CD4-positive, alpha-beta T cell (primary cell): Measurements from ENCODE around the gene FAM234A. TPM values are rescaled to one million over a fixed set of nuclear protein-coding genes. Genes with fewer than 3 reads are reported as not detected.

Experiments used
- ATAC-seq: fragments of 200-7000 bp; cut with Tn5 transposase; one replicate; pipeline ENCODE4 v1.10.0; 2022; ENCODE audit warnings: mild to moderate bottlenecking; ENCODE audit not compliant: poor library complexity
- CTCF ChIA-PET: fragments of 350-600 bp; sonication (Branson Sonifier 250); formaldehyde crosslinking; loops from one replicate; lab custom pipeline; 2021; ENCODE audit warnings: antibody characterized with exemption, inconsistent platforms; lab: Charles Lee
- POLR2A ChIA-PET: fragments of 350-600 bp; sonication (Branson Sonifier 250); formaldehyde crosslinking; loops from one replicate; lab custom pipeline; 2021; ENCODE audit warnings: antibody characterized with exemption, inconsistent platforms; lab: Charles Lee
- DNase-seq, 14 experiments: peaks; one replicate each; pipeline ENCODE4 v3.0.0-alpha.2; 2013 to 2020; ENCODE audit warnings: mixed read lengths in 2 of 14
- H3K27ac ChIP-seq, 2 donors: one replicate each; pipeline versions ENCODE4 v1.5.1 to v1.7.0; 2013; ENCODE audit warnings: low read length in 2 of 2, low read depth in 1 of 2, mild to moderate bottlenecking in 1 of 2
- H3K27me3 ChIP-seq, 2 experiments: 1 replicate in 1 of 2; 2 replicates in 1 of 2; pipeline versions ENCODE4 v1.6.1 to v1.7.0; 2013; ENCODE audit warnings: low read length in 2 of 2, control low read depth in 1 of 2, mild to moderate bottlenecking in 1 of 2, moderate library complexity in 1 of 2; ENCODE audit not compliant: insufficient read depth in 2 of 2, control insufficient read depth in 1 of 2
- H3K36me3 ChIP-seq: one replicate; pipeline ENCODE4 v1.6.1; 2013; ENCODE audit warnings: low read length, control low read depth; ENCODE audit not compliant: insufficient read depth
- H3K4me1 ChIP-seq: one replicate; pipeline ENCODE4 v1.6.1; 2013; ENCODE audit warnings: low read length, control low read depth; ENCODE audit not compliant: insufficient read depth
- H3K4me3 ChIP-seq: one replicate; pipeline ENCODE4 v1.5.1; 2013; ENCODE audit warnings: mild to moderate bottlenecking, low read length, moderate library complexity
- H3K9me3 ChIP-seq, 2 experiments: 1 replicate in 1 of 2; 2 replicates in 1 of 2; pipeline versions ENCODE4 v1.6.1 to v1.7.0; 2013; ENCODE audit warnings: low read length in 2 of 2, mild to moderate bottlenecking in 2 of 2, control low read depth in 1 of 2, moderate library complexity in 1 of 2; ENCODE audit not compliant: control insufficient read depth in 1 of 2, insufficient read depth in 1 of 2
- H3K27ac Mint-ChIP-seq: one replicate; pipeline ENCODE4 v1.8.0; 2020; ENCODE audit warnings: mixed read lengths
- H3K27me3 Mint-ChIP-seq: one replicate; pipeline ENCODE4 v1.8.0; 2021; ENCODE audit warnings: mixed read lengths
- H3K36me3 Mint-ChIP-seq: one replicate; pipeline ENCODE4 v1.8.0; 2021; ENCODE audit warnings: low read depth, mixed read lengths
- H3K4me1 Mint-ChIP-seq: one replicate; pipeline ENCODE4 v1.8.0; 2021; ENCODE audit warnings: low read depth, mixed read lengths
- H3K4me3 Mint-ChIP-seq: one replicate; pipeline ENCODE4 v1.8.0; 2020; ENCODE audit warnings: mild to moderate bottlenecking, mixed read lengths
- H3K9me3 Mint-ChIP-seq: one replicate; pipeline ENCODE4 v1.8.0; 2020; ENCODE audit warnings: mixed read lengths
- intact Hi-C, 2 experiments: fragments of 100-400 bp; cut with DNase I in 1 of 2; cut with micrococcal nuclease in 1 of 2; formaldehyde crosslinking; loops; one replicate each; pipeline versions ENCODE4 v1.15.1 to v1.9.0; 2023 to 2025; cut with DNase I, micrococcal nuclease
- total RNA-seq, 174 experiments: library from RNA in 2 of 174; stranded (reverse) in 2 of 174; gene quantifications; one replicate each; pipeline ENCODE4 v1.2.3 and lab custom pipeline; 2021 to 2026
- TF ChIP-seq, protein P1 (sequence below): fragments of 200-600 bp; IDR thresholded peaks from one replicate; pipeline ENCODE4 v1.8.0; 2022; ENCODE audit warnings: antibody characterized with exemption, mild to moderate bottlenecking

Gene FAM234A
- total RNA-seq, 2 experiments from 2014 or later = 15.6 to 17.0 TPM

DNA sequence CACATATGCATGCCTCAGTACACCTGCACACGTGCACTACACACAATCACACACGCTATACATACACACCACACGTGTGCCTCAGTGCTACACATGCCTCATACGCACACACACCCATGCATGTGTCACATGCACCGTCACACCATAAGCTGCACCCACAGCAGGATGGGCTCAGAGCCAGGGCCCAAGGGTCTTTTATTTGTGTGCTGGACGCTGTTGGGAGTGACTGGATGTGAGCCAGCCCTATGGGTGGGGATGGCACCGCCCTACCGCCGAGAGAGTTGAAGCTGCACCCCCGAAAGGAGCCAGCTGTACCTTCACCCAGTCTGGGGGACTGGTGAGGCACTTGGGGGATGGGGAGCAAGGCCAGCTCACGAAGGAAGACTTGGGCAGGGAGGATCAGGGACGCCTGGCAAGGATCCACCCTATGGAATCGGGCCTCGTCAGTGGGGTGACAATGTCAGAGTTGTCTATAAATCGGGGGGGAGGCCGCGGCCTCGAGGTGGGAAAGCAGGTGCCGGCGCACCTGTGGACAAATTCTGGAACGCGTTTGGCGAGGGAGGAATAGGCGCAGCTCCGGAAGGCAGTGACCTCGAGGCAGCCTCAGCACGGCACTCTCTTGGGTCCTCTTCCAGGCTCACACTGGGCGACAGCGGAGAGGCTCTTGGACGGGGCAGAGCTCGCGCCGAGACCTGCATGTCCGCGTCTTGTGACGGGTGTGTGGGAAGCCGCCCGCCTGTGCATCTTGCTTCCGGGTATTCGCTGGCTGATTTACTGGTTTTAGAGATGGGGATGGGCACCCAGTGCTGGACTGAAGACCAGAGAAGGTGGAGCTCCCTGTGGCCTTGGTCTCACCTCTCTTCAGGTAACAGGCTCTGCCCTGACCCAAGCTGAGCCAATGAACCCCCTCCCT lies 33.8 kb downstream of the FAM234A start:
- H3K36me3 ChIP-seq = peaks cover 9% of the 10 kb centered on the region
- H3K4me3 Mint-ChIP-seq = no peak overlapping the region
- DNase-seq (no peak), ATAC-seq (no peak)
- TF ChIP-seq, protein P1, sequence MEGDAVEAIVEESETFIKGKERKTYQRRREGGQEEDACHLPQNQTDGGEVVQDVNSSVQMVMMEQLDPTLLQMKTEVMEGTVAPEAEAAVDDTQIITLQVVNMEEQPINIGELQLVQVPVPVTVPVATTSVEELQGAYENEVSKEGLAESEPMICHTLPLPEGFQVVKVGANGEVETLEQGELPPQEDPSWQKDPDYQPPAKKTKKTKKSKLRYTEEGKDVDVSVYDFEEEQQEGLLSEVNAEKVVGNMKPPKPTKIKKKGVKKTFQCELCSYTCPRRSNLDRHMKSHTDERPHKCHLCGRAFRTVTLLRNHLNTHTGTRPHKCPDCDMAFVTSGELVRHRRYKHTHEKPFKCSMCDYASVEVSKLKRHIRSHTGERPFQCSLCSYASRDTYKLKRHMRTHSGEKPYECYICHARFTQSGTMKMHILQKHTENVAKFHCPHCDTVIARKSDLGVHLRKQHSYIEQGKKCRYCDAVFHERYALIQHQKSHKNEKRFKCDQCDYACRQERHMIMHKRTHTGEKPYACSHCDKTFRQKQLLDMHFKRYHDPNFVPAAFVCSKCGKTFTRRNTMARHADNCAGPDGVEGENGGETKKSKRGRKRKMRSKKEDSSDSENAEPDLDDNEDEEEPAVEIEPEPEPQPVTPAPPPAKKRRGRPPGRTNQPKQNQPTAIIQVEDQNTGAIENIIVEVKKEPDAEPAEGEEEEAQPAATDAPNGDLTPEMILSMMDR = no peak
- H3K4me1 ChIP-seq = peaks cover 7% of the 10 kb centered on the region
- H3K27me3 ChIP-seq = no peaks in the 10 kb centered on the region
- no peak overlapping the region for H3K27ac ChIP-seq
- no peak overlapping the region for H3K27ac Mint-ChIP-seq
- peaks cover 7% of the 10 kb centered on the region for H3K36me3 Mint-ChIP-seq
- ChIA-PET POLR2A (interaction anchor here (0.8 kb wide), 1 partner anchor 259 kb away, joined by 3 read pairs; no protein-coding TSS in a partner anchor), CTCF (no interaction called here)
- H3K27me3 Mint-ChIP-seq = peaks cover 5% of the 10 kb centered on the region
- no peak overlapping the region for H3K4me3 ChIP-seq
- no peaks in the 10 kb centered on the region for H3K9me3 Mint-ChIP-seq
- H3K9me3 ChIP-seq = peaks cover 0 to 3% of the 10 kb centered on the region in 2 experiments
- intact Hi-C loops = no loop called here
- no peaks in the 10 kb centered on the region for H3K4me1 Mint-ChIP-seq

DNA sequence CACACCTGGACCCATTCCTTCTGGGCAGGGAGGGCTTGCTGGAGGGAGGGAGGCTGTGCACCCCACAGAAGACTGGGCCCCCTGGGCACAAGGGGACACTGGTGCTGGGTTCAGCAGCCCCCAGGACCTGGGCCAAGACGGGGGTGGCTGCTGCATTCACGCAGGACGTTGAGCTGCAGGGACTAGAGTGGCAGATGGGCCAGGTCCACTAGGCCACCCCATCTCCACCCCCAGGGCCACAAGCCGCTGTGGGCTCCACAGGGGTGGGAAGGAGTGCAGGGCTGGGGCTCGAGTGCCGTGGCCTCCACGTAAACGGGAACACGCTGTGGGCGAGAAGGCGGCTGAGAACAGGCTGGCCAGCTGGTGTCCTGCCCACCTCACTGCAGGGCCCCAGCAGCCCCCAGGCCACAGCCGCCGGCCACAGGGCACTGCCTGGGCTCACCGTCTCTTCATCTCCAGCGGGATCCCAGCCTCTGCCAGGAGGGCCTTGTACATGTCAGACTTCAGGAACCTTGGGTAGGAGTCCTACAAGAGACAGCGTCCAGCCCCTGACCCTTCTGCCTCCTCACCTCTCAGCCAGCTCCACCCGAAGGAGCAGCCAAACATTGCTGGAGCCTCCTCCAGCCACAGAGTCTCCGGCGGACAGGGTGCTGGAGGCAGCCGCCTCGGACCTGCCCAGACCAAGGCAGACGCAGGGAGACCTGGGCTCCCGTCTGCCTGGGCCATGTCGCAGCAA lies 34.6 kb downstream of the FAM234A start:
- ChIA-PET CTCF (no interaction called here), POLR2A (interaction anchor here (0.8 kb wide), 1 partner anchor 258 kb away, joined by 3 read pairs; no protein-coding TSS in a partner anchor)
- TF ChIP-seq, protein P1 = no peak
- Histone ChIP-seq H3K4me3 (no peak overlapping the region), H3K4me1 (peaks cover 7% of the 10 kb centered on the region), H3K27me3 (peaks cover 0 to 2% of the 10 kb centered on the region in 2 experiments), H3K36me3 (peaks cover 2% of the 10 kb centered on the region), H3K27ac (no peak overlapping the region), H3K9me3 (peaks cover 0 to 3% of the 10 kb centered on the region in 2 experiments)
- Mint-ChIP-seq H3K4me1 (no peaks in the 10 kb centered on the region), H3K27me3 (peaks cover 5% of the 10 kb centered on the region), H3K9me3 (no peaks in the 10 kb centered on the region), H3K27ac (no peak overlapping the region), H3K36me3 (peaks cover 7% of the 10 kb centered on the region), H3K4me3 (no peak overlapping the region)
- ATAC-seq = no peak
- intact Hi-C loops = no loop called here
- no peak for DNase-seq

DNA sequence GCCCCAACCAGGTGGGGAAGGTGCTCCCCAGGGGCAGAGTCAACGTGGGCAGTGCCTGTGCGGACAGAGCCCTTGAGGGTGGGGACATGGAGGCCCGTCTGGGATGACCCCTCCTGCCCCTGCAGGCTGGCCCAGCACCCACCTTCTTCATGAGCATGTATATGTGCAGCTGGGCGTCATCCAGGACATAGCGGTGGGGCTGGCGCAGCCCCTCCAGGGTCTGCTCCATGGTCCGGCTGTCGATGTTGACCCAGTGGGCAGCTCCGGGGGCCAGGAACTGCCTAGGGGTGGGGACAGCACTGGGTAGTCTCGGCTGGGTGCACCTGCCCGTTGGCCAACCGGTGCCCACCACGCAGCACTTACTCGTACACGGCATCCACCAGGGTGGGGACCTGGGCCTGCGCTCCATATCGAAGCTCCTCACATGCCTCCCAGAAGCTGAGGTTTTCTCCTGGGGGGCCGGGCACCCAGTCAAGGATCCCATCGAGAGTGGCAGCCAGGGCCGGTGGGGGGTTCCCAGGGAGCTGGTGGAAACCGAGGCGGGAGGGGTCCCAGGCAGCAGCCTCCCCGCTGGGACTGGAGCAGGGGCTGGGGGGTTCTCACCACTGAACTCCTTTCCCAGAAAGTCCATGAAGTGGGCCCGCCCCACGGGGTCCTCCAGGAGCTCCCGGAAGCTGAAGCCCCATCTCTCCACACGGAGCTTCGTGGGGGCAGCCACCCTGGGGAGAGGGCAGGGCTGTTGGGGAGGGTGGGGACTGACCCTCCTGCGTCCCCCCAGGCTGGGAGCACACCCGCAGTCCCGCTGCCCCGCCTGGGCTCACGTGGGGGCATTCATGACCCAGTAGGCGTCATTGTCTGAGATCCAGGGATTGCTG lies 36.0 kb downstream of the FAM234A start:
- Mint-ChIP-seq H3K9me3 (no peaks in the 10 kb centered on the region), H3K36me3 (peaks cover 7% of the 10 kb centered on the region), H3K27ac (no peak overlapping the region), H3K27me3 (peaks cover 9% of the 10 kb centered on the region), H3K4me1 (no peaks in the 10 kb centered on the region), H3K4me3 (no peak overlapping the region)
- H3K27ac ChIP-seq = no peak overlapping the region
- ATAC-seq (no peak), DNase-seq (no peak)
- TF ChIP-seq, protein P1 = no peak
- H3K4me3 ChIP-seq = no peak overlapping the region
- H3K4me1 ChIP-seq = peaks cover 10% of the 10 kb centered on the region
- H3K27me3 ChIP-seq = peaks cover 7 to 11% of the 10 kb centered on the region in 2 experiments
- ChIA-PET POLR2A (no interaction called here), CTCF (interaction anchor here (0.6 kb wide), 1 partner anchor 62 kb away, joined by 3 read pairs; no protein-coding TSS in a partner anchor)
- H3K36me3 ChIP-seq = no peaks in the 10 kb centered on the region
- H3K9me3 ChIP-seq = peaks cover 0 to 3% of the 10 kb centered on the region in 2 experiments
- intact Hi-C loops = no loop called here
